OCI-LY3 (cell line): Measurements from ENCODE around the gene PCNX2.

Experiments used
- H2AFZ ChIP-seq: fragments of 200-600, 300-600 bp; shearing (Covaris generic); 2 replicates; pipeline ENCODE4 v1.6.0; 2014; ENCODE audit warnings: antibody characterized with exemption, low read depth, low read length
- H3K27ac ChIP-seq: fragments of 200-600, 300-600 bp; sonication (generic); 2 replicates; pipeline ENCODE4 v1.5.1; 2014; ENCODE audit warnings: mild to moderate bottlenecking, low read length, moderate library complexity, mixed read lengths
- H3K27me3 ChIP-seq: fragments of 200-600, 300-600 bp; sonication (generic); 2 replicates; pipeline ENCODE4 v1.6.1; 2014; ENCODE audit warnings: low read depth, low read length, mixed read lengths
- H3K36me3 ChIP-seq: fragments of 200-600, 300-600 bp; sonication (generic); replicated peaks from 2 replicates; pipeline ENCODE3; 2014; ENCODE audit warnings: low read depth, low read length, mixed read lengths
- H3K4me1 ChIP-seq: fragments of 300-600, 200-600 bp; sonication (generic); 2 replicates; pipeline ENCODE4 v1.6.1; 2014; ENCODE audit warnings: low read length, mixed read lengths
- H3K4me2 ChIP-seq: fragments of 200-600, 300-600 bp; sonication (generic); 2 replicates; pipeline ENCODE4 v1.6.1; 2014; ENCODE audit warnings: low read length, mixed read lengths
- H3K4me3 ChIP-seq: fragments of 300-600, 200-600 bp; sonication (generic); 2 replicates; pipeline ENCODE4 v1.5.1; 2014; ENCODE audit warnings: antibody characterized with exemption, mild to moderate bottlenecking, low read length, moderate library complexity
- H3K79me2 ChIP-seq: fragments of 300-600, 200-600 bp; shearing (Covaris generic); 2 replicates; pipeline ENCODE4 v1.6.1; 2014; ENCODE audit warnings: mild to moderate bottlenecking, low read length, mixed read lengths
- H3K9ac ChIP-seq: fragments of 300-600, 200-600 bp; shearing (Covaris generic); 2 replicates; pipeline ENCODE4 v1.6.0; 2014; ENCODE audit warnings: mild to moderate bottlenecking, low read length, moderate library complexity
- H3K9me3 ChIP-seq: fragments of 200-600, 300-600 bp; shearing (Covaris generic); 2 replicates; pipeline ENCODE4 v1.6.1; 2014; ENCODE audit warnings: low read length, mixed read lengths; ENCODE audit not compliant: insufficient read depth
- H4K20me1 ChIP-seq: fragments of 200-600, 300-600 bp; sonication (generic); 2 replicates; pipeline ENCODE4 v1.6.1; 2016; ENCODE audit warnings: low read length, mixed read lengths; ENCODE audit not compliant: insufficient read depth
- EZH2phosphoT487 ChIP-seq: fragments of 200-600 bp; shearing (Covaris generic); IDR thresholded peaks from 2 replicates; pipeline ENCODE4 v1.6.1; 2018; ENCODE audit warnings: antibody characterized with exemption, mixed run types, low read depth
- TF ChIP-seq, protein P1 (sequence below): fragments of 200-600, 300-600 bp; sonication (generic); IDR thresholded peaks from 2 replicates; pipeline ENCODE4 v1.5.1; 2014; ENCODE audit warnings: antibody characterized with exemption, low read length, low read depth

PCNX2 gene

DNA sequence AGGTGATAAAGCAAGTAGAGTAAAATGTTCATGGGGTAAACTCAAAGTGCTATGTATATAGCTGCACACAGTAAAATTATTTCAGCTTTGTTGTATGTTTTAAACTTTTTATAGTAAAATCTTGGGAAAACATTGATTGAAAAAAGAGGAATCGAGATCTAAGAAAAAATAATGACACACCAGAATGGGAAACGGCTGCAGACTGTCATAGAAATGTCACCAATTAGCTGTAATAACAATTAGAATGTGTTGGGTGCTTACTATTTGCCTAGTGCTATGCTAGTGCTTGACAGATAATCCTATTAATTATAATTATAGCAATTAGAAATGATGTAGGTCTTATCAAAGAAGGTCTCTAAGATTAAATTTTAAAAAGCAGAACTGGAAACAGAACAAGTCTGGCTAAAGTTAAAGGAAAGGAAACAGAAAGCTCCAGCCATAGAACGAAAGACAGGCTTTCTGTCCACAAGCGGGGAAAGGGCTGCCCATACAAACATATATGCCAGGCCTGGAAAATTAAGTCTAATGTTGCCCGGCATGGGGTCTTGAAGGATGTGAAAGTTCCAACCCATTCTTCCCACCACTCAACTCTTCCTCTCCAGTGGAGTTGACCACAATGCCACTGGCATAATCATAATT is 5.0 kb downstream of the PCNX2 start:
- Histone ChIP-seq H2AFZ (no peak overlapping the region), H3K36me3 (peaks cover 3% of the 10 kb centered on the region), H3K79me2 (peaks cover 18% of the 10 kb centered on the region), H3K27ac (no peak overlapping the region), H3K4me3 (no peak overlapping the region), H3K9ac (no peak overlapping the region), H3K9me3 (no peaks in the 10 kb centered on the region), H4K20me1 (no peaks in the 10 kb centered on the region), H3K27me3 (no peaks in the 10 kb centered on the region), H3K4me1 (peaks cover 17% of the 10 kb centered on the region), H3K4me2 (no peak overlapping the region)
- no peak for TF ChIP-seq EZH2phosphoT487
- TF ChIP-seq, protein P1, sequence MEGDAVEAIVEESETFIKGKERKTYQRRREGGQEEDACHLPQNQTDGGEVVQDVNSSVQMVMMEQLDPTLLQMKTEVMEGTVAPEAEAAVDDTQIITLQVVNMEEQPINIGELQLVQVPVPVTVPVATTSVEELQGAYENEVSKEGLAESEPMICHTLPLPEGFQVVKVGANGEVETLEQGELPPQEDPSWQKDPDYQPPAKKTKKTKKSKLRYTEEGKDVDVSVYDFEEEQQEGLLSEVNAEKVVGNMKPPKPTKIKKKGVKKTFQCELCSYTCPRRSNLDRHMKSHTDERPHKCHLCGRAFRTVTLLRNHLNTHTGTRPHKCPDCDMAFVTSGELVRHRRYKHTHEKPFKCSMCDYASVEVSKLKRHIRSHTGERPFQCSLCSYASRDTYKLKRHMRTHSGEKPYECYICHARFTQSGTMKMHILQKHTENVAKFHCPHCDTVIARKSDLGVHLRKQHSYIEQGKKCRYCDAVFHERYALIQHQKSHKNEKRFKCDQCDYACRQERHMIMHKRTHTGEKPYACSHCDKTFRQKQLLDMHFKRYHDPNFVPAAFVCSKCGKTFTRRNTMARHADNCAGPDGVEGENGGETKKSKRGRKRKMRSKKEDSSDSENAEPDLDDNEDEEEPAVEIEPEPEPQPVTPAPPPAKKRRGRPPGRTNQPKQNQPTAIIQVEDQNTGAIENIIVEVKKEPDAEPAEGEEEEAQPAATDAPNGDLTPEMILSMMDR, result no peak

DNA sequence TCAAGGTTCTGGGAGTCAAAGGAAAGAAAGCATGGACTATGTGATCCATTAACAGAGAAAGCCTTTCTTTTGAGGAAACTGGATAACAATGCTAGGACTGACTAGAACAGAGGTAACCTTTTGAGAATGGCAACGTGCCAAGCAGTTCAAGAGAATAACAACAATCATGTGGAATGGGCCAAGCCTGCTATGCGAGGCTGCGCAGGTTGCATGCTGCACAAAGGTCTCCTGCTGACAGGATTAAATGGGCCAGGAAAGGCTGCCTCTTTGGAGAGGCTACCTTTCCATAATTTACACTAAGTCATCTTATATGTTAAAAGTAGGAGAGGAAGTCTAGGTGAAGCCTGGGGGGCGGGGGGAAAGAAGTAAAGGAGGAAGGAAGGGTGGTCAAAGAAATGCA is 5.8 kb downstream of the PCNX2 start:
- Histone ChIP-seq H4K20me1 (no peaks in the 10 kb centered on the region), H3K4me1 (peaks cover 13% of the 10 kb centered on the region), H3K9ac (no peak overlapping the region), H3K4me2 (no peak overlapping the region), H3K9me3 (no peaks in the 10 kb centered on the region), H3K79me2 (peaks cover 10% of the 10 kb centered on the region), H3K4me3 (no peak overlapping the region), H3K27ac (no peak overlapping the region), H3K27me3 (no peaks in the 10 kb centered on the region), H2AFZ (no peak overlapping the region), H3K36me3 (peaks cover 3% of the 10 kb centered on the region)
- TF ChIP-seq, protein P1, result no peak
- no peak for TF ChIP-seq EZH2phosphoT487

DNA sequence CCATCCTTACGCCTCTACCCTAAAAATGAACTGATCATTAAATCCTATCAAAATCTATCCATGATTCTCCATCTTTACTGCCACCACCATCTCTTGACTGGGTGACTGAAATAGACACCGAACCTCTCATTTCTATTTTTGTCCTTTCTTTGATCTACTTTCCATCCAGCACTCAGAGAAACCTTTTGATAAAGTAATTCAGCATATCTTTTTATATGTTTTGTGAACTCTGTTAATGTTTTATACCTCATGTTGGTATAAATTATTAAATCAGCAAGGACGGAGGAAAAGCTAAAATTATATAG is 13.0 kb downstream of the PCNX2 start:
- no peak overlapping the region for H2AFZ ChIP-seq

DNA sequence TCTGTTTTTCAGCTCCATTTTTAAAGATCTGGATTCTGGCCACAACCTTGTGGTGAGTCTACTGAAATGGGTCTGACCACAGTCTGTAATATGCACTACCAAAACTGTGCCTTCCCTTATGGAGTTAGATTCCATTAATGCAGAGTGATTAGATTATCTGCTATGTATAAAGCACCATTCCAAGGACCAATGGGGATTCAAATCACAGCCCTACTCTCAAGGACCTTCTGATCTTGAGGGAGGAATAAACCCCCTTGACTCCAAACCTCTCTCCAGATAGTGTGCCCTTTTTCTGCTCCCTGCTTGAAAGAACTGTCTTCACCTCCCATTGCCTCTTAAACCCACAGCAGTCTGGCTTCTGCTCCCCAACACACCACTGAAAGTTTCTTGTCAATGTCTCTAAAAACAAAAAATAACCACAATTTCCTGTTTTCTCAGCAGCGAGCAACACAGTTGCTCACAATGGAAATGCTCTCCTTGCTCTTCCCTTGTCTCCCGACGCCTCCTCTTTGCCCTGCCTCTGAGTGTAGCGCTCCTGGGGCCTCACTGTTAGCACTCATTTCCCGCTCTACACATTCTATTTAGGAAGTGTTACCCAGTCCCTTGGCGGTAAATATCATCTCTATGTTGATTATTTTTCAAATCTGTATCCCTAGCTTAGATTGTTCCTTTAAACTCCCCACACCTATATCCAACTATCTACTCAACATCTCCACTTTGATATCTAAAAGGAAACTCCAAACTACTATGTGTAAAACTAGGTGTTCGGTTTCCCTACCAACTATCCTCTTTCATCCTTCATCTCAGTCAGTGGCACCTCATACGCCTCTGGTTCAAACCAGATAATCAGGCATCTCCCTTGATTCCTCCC is 13.6 kb downstream of the PCNX2 start:
- H3K79me2 ChIP-seq, result no peaks in the 10 kb centered on the region

More for the DNA sequence above, 13.0 kb downstream of the PCNX2 start:
- H3K27ac ChIP-seq, result no peak overlapping the region
- H3K4me3 ChIP-seq, result no peak overlapping the region
- H4K20me1 ChIP-seq, result 0 out of 2 replicates have a peak, but pooled peaks cover 4% of the 10 kb centered on the region
- H3K36me3 ChIP-seq, result no peaks in the 10 kb centered on the region
- no peaks in the 10 kb centered on the region for H3K9me3 ChIP-seq
- no peaks in the 10 kb centered on the region for H3K4me1 ChIP-seq
- H3K79me2 ChIP-seq, result no peaks in the 10 kb centered on the region
- H3K4me2 ChIP-seq, result no peak overlapping the region
- H3K9ac ChIP-seq, result no peak overlapping the region
- H3K27me3 ChIP-seq, result no peaks in the 10 kb centered on the region
- TF ChIP-seq, protein P1, result no peak
- no peak for TF ChIP-seq EZH2phosphoT487

More for the DNA sequence above, 13.6 kb downstream of the PCNX2 start:
- Histone ChIP-seq H3K4me2 (no peak overlapping the region), H3K4me3 (no peak overlapping the region), H4K20me1 (0 out of 2 replicates have a peak, but pooled peaks cover 4% of the 10 kb centered on the region), H3K9ac (no peak overlapping the region), H2AFZ (no peak overlapping the region), H3K4me1 (no peaks in the 10 kb centered on the region), H3K27ac (no peak overlapping the region), H3K27me3 (no peaks in the 10 kb centered on the region), H3K36me3 (no peaks in the 10 kb centered on the region), H3K9me3 (no peaks in the 10 kb centered on the region)
- TF ChIP-seq EZH2phosphoT487, result no peak
- TF ChIP-seq, protein P1, result no peak
